Ovary (tissue), 9 donors: ENCODE measurements around the gene SPCS1. TPM values are rescaled to one million over a fixed set of nuclear protein-coding genes. Genes with fewer than 3 reads are reported as not detected.

Experiments
- DNase-seq, 5 donors: peaks; one replicate each; pipeline ENCODE4 v3.0.0-alpha.2; 2019 to 2020
- H3K27ac ChIP-seq, 2 donors: fragments of 200-600 bp; one replicate each; pipeline versions ENCODE4 v1.5.1 to v1.8.0; 2019 to 2022
- H3K27me3 ChIP-seq: fragments of 200-600 bp; one replicate; pipeline ENCODE4 v1.8.0; 2022
- H3K36me3 ChIP-seq: fragments of 200-600 bp; sonication (generic); one replicate; pipeline ENCODE4 v1.5.1; 2019
- H3K4me1 ChIP-seq: one replicate; pipeline ENCODE4 v1.8.1; 2013; ENCODE audit warnings: mild to moderate bottlenecking, moderate library complexity; ENCODE audit not compliant: insufficient read depth
- H3K4me3 ChIP-seq: fragments of 200-600 bp; sonication (generic); one replicate; pipeline ENCODE4 v1.5.1; 2017
- H3K9me3 ChIP-seq, 2 donors: fragments of 200-600 bp in 1 of 2; sonication (generic) in 1 of 2; one replicate each; pipeline versions ENCODE4 v1.5.1 to v1.8.1; 2013 to 2019; ENCODE audit warnings: mild to moderate bottlenecking in 1 of 2, moderate library complexity in 1 of 2
- CTCF ChIP-seq, 3 donors: fragments of 450-650 bp in 2 of 3; fragments of 200-600 bp in 1 of 3; IDR thresholded peaks; one replicate each; pipeline versions ENCODE4 v1.5.1 to v1.8.0; 2016 to 2022; ENCODE audit warnings: antibody characterized with exemption in 3 of 3, mild to moderate bottlenecking in 1 of 3
- EP300 ChIP-seq: sonication (generic); formaldehyde crosslinking; IDR thresholded peaks from one replicate; pipeline ENCODE4 v1.6.1; 2017; ENCODE audit warnings: antibody characterized with exemption
- POLR2A ChIP-seq: fragments of 450-650 bp; IDR thresholded peaks from one replicate; pipeline ENCODE4 v1.6.1; 2017; ENCODE audit warnings: antibody characterized with exemption, mild to moderate bottlenecking, moderate library complexity
- WGBS, 3 donors: extraction: QIAGEN DNeasy Blood & Tissue Kit in 1 of 3; methylation state at CpG; one replicate each; pipeline versions ENCODE4 v1.1.5 to v1.1.7; 2013 to 2017; 5-methylcytosine and 5-hydroxymethylcytosine counted together
- intact Hi-C, 4 donors: fragments of 100-400 bp; cut with DNase I; formaldehyde crosslinking; loops; one replicate each; pipeline versions ENCODE4 v1.11.0 to v1.15.1; 2022 to 2023
- polyA plus RNA-seq, 2 donors: library from polyadenylated mRNA; stranded (reverse); fragments of 200-250 nt in 1 of 2; fragments of 350-450 nt in 1 of 2; fragmentation: Illumina TruSeq in 1 of 2; extraction: RNeasy Lipid Tissue Mini Kit (QIAGEN cat#74804) in 1 of 2; gene quantifications; one replicate each; pipeline ENCODE4 v1.2.3, GENCODE V29; 2013 to 2014
- total RNA-seq, 7 donors: library from RNA; depleted of rRNA in 2 of 7; stranded (reverse); fragments of >200 nt in 2 of 7; fragmentation: NEBNext Ultra II Directional in 3 of 7; extraction: Animal tissue kit (Norgen Biotek cat#: 25700) in 3 of 7; gene quantifications; one replicate each; pipeline versions ENCODE4 v1.1.0 to v1.2.4, GENCODE V29; 2016 to 2023
- donor health status: DM: no; HTN: no; CAD: no; lungs with moderate emphysema.
- donor health status: DM: no; HTN: no; CAD: no.
- donor health status: Bipolar disorder and iron deficiency.
- donor health status: DM: yes; HTN: yes; CAD: no.
- donor health status: DM: no; HTN: no; CAD: no.
- donor health status: DM: yes; HTN: yes; CAD: no.

Gene SPCS1
- total and polyA plus RNA-seq, 9 donors, result 67.7 to 216 (median 96.6) TPM

GRCh38 chr3:52703341-52703740, 2.6 kb upstream of the SPCS1 start:
- TF ChIP-seq POLR2A (no peak), EP300 (no peak), CTCF (IDR thresholded peaks at IDR 0.05) (no peak)
- no peaks in the 10 kb centered on the region for H3K36me3 ChIP-seq
- H3K27ac ChIP-seq, result peak overlapping the region in 1 of 2 donors; percentile 84
- H3K9me3 ChIP-seq, result no peaks in the 10 kb centered on the region
- no peak overlapping the region for H3K4me3 ChIP-seq
- intact Hi-C loops, result loop anchor here in 1 of 4 donors (10.0 kb wide), 1 partner anchor 169 kb away; the partner anchor contains the start of genes NT5DC2 and UQCC5
- no peaks in the 10 kb centered on the region for H3K27me3 ChIP-seq
- 65 to 78% (median 75%) methylated on average over 7 of the region's 7 CpGs for WGBS, 3 donors
- H3K4me1 ChIP-seq, result peaks cover 9% of the 10 kb centered on the region
- DNase-seq, result no peak

DNA sequence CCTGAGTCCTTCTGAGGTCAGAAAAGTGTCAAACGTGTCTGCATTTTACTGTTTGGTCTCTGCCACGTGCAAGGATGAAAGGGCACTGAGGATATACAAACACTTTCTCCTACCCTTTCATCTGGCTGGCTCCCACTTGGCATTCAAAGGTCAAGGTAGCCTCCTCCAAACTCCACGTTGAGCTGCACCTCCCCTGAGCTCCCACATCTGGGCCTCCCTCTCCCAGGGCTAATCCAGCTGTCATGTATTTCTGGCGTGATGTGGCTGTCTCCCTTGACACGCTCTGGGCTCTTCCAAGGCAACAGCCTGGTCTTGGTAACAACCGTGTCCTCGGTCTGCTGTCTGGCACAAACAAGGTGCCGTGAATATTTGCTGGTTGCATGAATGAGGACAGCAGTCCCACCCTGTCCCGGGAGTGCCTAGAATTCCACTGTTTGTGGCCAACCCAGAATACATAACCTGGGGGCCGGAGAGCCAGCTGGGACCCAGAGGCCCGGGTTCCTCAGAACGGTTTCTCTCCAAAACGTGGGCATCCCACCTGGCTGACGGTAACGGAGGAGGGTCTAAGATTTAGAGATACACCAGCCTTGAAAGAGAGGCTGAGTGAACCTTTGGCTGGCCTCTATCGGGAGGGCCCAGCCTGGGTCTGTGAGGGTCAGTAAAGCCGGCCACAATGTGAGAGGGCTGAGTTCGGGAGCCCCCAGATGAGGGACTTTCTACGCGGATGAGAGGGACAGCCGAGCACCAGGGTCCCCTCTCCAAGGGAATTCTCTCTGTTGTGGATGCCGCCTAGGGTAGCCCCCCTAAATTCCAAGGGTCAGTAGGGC, 1.1 kb upstream of the SPCS1 start:
- 0 to 1% (median 1%) methylated on average over 22 of the region's 22 CpGs for WGBS, 3 donors
- Histone ChIP-seq H3K36me3 (no peaks in the 10 kb centered on the region), H3K9me3 (no peaks in the 10 kb centered on the region), H3K4me3 (peak overlapping the region; percentile 77), H3K27ac (peak overlapping the region in 1 of 2 donors; percentile 84), H3K27me3 (no peaks in the 10 kb centered on the region), H3K4me1 (peaks cover 9% of the 10 kb centered on the region)
- DNase-seq, result peak in 4 of 5 donors; percentile 39 to 53 (median 49)
- no peak for TF ChIP-seq CTCF (IDR thresholded peaks at IDR 0.05)
- no peak for TF ChIP-seq EP300
- no peak for TF ChIP-seq POLR2A
- intact Hi-C loops, result loop anchor here in 1 of 4 donors (10.0 kb wide), 1 partner anchor 170 kb away; the partner anchor contains the start of genes NT5DC2 and UQCC5

- Histone ChIP-seq H3K27me3 (no peaks in the 10 kb centered on the region), H3K4me3 (peak overlapping the region; percentile 77), H3K27ac (peak overlapping the region in 1 of 2 donors; percentile 84), H3K4me1 (peaks cover 9% of the 10 kb centered on the region), H3K36me3 (no peaks in the 10 kb centered on the region), H3K9me3 (no peaks in the 10 kb centered on the region)
- TF ChIP-seq CTCF (IDR thresholded peaks at IDR 0.05) (no peak), EP300 (no peak), POLR2A (no peak)
- 0% methylated on average over 13 to 25 of the region's 25 CpGs for WGBS, 3 donors
- intact Hi-C loops, result loop anchor here in 1 of 4 donors (10.0 kb wide), 1 partner anchor 171 kb away; the partner anchor contains the start of genes NT5DC2 and UQCC5
- DNase-seq, result no peak
Observed at GRCh38 chr3:52705438-52705687, 543 bp upstream of the SPCS1 start.

GRCh38 chr3:52707585-52707984, 1.7 kb downstream of the SPCS1 start:
- H3K4me1 ChIP-seq, result peaks cover 9% of the 10 kb centered on the region
- 84 to 86% (median 85%) methylated on average over 4 of the region's 4 CpGs for WGBS, 3 donors
- H3K4me3 ChIP-seq, result no peak overlapping the region
- H3K27ac ChIP-seq, result no peak overlapping the region
- no peaks in the 10 kb centered on the region for H3K36me3 ChIP-seq
- no peak for TF ChIP-seq CTCF (IDR thresholded peaks at IDR 0.05)
- H3K27me3 ChIP-seq, result no peaks in the 10 kb centered on the region
- no peak for DNase-seq
- intact Hi-C loops, result loop anchor here in 1 of 4 donors (10.0 kb wide), 1 partner anchor 173 kb away; the partner anchor contains the start of genes NT5DC2 and UQCC5
- H3K9me3 ChIP-seq, result no peaks in the 10 kb centered on the region
